Measurements from ENCODE around the gene EN2.

The EN2 gene

DNA sequence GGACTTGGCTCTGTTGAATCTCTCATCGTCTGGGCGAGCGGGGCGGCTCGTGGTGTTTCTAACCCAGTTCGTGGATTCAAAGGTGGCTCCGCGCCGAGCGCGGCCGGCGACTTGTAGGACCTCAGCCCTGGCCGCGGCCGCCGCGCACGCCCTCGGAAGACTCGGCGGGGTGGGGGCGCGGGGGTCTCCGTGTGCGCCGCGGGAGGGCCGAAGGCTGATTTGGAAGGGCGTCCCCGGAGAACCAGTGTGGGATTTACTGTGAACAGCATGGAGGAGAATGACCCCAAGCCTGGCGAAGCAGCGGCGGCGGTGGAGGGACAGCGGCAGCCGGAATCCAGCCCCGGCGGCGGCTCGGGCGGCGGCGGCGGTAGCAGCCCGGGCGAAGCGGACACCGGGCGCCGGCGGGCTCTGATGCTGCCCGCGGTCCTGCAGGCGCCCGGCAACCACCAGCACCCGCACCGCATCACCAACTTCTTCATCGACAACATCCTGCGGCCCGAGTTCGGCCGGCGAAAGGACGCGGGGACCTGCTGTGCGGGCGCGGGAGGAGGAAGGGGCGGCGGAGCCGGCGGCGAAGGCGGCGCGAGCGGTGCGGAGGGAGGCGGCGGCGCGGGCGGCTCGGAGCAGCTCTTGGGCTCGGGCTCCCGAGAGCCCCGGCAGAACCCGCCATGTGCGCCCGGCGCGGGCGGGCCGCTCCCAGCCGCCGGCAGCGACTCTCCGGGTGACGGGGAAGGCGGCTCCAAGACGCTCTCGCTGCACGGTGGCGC is at the start of gene EN2:
EN2 (plus strand) TSS at position 19 of the 767 bp plus-strand sequence; CDS start at position 268, 249 bp downstream.
- no peak for DNase-seq

- no peak for DNase-seq
These were observed 49.0 kb upstream of the EN2 start for GRCh38 chr7:155408651-155409586.

DNA sequence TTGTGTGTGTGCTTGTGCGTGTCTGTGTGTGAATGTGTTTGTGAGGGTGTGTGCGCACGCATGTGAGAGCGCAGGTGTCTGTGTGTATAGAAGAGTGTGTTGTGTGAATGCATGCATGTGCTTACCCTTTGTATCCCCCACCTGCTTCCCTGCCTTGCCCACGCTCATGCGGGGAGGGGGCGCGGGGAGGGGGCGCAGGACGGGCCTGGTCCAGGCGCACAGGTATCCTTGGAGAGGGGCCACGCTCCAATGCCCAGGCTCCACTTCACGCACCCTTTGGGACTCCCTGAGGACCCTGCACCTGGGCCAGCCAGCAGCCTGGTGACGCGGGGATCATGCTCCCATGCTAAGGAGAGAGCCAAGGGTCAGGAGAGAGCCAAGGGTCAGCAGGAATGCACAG is 47.9 kb upstream of the EN2 start:
- no peak for DNase-seq

DNA sequence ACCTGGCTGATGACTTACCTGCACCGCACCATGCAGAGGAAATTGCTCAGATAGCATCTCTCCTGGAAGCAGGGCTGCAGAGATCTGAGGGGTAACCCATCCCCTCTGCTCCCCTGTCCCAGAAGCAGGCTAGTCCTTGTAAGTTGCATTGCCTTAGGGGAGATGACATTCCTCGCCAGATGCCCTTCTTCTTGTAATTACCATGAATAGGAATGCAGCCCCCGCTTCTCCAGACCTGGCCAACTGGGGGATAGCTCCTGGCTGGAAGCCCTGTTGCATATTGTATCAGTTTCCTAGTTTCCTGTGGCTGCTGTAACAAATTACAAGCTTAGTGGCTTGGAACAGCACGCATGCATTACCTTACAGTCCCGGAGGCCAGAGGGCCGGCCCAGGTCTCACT is 47.5 kb upstream of the EN2 start:
- no peak for DNase-seq

DNA sequence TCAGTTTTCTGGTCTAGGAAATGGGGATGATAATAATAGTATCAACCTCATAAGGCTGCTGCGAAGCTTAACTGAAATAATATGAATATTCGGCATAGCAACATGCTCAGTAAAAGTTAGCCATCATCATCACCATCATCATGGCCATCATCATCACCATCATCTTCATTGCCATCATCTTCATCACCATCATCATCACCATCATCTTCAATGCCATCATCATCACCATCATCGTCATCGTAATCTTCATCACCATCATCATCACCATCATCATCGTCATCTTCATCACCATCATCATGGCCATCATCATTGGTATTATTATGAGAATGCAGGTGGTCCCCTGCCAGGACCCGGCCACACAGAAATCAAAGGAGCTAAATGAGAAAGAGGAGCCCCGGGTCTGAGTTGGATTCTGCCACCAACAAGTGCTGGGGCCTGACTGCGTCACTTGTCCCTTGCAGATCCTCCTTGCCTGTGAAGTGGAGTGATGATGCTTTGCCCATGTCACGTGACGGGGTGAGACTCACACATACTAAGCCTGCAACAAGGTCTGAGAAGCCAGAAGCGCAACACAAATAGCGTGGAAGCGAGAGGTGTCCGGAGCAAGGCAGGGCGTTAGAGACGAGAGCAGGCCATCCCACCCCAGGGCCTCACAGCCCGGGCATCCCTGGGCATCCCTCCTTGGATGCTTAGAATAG is 46.1 kb upstream of the EN2 start:
- no peak for DNase-seq

GRCh38 chr7:155412416-155413253 is 45.3 kb upstream of the EN2 start:
- peak; percentile 30 for DNase-seq

DNA sequence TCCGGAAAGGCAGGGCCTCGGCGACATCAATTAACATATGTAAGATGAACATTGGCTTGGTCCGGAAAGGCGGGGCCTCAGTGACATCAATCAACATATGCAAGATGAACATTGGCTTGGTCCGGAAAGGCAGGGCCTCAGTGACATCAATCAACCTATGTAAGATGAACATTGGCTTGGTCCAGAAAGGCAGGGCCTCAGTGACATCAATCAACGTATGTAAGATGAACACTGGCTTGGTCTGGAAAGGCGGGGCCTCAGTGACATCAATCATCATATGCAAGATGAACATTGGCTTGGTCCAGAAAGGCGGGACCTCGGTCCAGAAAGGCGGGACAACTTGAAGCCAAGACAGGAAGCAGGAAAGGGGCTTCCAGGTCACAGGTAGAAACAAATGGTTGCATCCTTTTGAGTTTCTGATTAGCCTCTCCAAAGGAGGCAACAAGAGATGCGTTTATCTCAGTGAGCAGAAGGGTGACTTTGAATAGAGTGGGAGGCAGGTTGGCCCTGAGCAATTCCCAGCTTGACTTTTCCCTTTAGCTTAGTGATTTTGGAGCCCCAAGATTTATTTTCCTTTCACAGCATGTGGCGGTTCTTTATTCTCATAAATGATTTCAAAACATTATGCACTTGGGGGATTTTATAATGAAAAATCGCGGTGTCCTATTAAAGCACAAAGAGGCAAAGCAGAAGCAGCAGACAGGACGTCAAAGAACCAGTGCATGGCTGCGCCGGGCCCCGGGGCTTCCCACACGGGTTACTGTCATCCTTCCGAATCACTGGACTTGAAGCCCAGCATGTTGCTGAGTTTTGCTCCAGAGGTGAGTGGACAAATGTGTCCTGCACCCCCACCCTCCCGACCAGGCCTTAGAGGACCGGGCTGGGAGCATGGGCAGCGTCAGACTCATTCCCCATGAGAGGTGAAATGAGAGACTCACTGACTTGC is 43.1 kb upstream of the EN2 start:
- DNase-seq = no peak

DNA sequence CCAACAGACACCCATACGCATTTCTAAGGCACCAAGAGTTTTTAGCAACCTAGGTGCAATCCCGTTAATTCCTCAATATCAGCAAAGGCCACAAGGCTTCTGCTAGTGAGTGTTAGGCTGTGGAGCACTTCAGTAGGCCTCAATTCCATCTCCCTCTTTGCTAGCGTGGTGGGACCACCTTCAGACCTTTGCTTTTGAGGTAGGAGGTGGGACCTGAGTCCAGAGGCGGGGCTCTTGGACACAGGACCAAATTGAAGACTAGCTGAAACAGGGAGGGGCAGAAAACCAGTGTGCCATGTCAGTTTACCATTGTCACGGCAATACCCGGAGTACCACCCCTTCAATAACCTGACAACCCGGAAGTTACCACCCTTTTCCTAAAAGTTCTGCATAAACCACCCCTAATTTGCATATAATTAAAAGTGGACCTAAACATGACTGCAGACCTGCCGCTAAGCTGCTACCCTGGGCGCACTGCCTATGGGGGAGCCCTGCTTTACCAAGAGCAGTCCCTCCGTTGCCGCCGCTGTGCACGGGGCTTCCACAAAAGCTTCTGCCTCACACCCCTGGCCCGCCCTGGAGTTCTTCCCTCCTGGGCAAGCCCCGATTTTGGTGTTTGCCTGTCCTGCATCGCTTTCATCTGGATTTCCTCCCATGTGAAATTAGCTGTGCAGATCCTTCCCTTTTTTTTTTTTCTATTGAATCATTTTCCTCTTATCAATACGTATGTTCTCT is 41.1 kb upstream of the EN2 start:
- DNase-seq = no peak

GRCh38 chr7:155418304-155418703 is 39.6 kb upstream of the EN2 start:
- no peak for DNase-seq

DNA sequence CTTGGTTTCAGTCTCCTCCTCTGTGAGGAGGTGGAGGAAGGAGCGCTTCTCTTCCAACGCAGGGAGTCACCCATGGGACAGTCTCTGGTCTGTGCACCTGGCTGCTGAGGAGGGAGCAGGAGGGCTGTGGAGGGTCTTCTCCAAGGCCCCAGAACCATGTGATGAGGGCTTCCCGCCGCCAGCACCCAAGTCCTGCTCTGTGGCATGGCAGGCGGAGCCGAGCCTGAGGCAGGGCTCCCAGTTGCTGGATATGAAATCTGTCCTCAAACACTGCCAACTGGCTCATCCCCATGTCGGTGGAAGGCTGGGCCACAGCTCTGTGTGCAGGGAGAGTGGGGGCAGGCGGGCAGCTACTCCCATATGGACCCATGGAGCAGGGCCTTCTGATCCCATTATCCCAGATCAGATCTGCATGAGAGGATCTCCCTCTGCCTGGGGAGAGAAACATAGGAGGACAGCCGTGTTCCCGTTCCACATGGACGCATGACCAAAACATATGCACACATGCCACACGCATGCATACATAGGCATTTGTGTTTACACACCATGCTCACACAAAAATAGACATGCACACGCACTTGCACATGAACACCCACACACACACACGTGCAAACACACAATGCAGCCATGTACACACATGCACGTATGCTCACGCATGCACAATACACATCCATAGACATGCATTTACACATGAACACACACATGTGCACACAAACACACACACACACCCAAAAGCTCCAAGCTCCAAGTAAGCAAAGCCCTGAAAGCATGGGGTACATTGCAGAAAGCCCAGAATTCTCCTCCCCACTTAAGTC is 38.8 kb upstream of the EN2 start:
- no peak for DNase-seq

GRCh38 chr7:155420116-155420515 is 37.8 kb upstream of the EN2 start:
- no peak for DNase-seq

- DNase-seq = no peak
These were observed 35.8 kb upstream of the EN2 start for GRCh38 chr7:155422151-155422550.

DNA sequence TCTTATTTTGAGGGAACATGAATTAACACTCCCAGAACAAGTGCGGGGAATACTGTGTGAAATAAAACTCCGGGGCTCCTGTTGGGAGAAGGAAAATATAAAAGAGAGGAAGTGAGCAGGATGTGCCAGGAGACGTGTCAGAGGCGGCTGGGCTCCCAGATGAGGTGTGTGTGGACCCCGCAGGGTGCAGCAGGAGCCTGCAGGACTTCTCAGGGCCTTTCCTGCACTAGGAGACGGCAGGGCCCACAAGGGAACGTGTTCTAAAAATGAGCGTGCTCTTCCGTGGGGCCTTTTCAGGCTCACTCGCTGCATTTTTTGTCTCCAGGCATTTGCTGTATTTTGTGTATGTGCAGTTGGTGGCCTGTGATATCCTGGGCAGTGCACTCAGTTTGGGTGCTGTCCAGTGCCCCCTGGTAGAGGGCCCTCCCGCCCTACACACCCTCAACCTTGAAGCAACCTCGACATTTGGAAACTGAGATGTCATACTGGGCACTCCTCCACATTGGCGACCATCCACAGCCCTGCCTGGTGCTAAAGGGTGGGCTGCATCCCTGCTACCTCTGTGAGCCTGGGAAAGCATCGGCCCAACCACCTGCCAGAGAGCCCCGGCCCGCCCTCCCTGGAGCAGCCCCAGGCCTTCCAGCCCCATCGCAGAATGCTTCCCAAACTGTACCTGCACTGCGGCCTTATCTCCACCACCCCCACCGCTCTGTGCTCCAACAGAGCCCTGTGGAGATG is 35.2 kb upstream of the EN2 start:
- DNase-seq = no peak

DNA sequence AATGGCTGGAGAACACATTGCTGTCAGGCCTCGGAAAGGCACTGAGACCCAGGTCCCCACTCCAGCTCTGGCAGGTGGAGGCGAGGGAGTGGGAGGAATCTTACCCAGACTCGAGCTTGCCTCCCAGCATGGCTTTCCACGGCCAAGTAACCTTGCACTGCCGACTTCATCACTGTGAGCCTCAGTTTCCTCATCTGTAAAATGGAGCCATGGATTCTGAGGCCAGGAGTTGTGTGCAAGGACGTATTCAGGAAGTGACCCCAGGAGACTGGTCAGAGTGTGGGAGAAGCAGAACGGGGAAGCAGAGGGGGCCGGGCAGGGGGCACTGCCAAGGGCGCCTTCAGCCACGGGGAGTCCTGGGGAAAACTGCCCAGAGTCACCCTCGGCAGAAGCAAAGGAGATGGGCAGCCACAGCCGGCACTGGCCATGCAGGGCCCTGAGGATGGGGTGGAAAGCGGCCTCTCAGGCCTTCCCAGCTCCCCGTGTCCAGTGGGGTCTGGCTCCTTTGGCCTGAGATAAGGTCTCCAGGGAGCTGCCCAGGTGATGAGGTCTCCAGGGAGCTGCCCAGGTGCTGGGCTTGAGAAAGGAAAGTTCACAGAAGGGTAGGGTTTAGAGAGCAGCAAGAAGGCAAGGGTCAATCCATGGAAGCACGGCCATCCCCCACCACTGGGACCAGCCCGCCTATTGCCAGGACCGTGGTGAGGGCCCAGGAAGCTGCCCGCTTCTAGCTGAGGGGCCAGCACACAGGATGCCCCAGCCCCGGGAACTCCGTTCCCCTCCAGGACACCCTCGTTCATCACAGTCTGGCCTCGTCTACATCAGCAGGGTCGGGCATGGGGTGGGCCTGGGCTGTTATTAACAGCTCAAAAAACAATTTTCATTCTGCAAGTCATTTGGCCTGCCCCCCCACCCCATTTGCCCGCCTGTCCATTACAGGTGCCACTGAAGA is 34.3 kb upstream of the EN2 start:
- no peak for DNase-seq

DNA sequence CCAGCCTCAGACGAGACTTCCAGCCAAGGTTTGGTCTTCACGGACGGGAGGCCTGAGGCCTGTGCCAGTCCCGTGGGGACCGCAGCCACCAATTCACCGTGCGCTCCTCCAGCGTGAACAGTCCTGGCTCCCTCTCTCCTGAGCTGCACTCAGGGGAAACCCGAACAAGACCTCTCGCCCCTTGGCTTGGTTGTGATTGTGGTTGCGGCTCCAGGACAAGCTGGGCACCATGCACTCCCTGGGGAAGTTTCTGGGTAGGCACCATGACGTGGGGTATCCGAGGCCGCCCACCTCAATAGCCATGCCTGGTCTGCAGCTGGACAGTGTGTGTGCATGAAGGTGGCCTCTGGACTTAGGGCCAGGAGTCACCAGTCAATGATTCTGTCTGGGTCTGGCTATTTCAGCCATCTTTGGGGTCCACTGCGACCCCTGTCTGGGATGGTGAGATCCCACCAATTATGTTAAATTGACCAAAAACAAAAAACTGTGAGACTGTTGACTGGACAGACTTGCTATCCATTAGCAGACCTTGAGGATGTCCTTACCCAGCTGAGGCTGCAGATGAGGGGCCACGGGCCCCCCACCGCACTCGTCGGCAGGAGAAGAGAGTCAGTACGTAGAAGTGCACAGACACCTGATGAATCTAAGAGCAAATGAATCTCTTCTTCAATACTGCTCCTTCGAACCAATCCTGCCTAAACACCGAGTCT is 33.5 kb upstream of the EN2 start:
- DNase-seq = no peak

DNA sequence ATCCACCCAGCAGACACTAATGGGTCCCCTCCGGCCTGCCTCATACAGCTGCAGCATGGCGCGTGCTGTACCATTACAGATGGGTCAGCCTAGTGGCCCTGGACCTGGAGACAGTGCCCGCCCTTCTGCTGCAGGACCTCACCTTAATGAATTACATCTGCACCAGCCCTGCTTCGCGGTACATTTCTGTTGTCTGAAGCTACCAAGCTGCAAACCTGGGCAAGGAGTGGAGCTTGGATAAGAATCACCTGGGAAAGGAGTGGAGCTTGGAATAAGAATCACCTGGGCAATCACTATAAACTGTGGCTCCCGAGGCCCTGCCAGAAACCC is 33.0 kb upstream of the EN2 start:
- DNase-seq = no peak

DNA sequence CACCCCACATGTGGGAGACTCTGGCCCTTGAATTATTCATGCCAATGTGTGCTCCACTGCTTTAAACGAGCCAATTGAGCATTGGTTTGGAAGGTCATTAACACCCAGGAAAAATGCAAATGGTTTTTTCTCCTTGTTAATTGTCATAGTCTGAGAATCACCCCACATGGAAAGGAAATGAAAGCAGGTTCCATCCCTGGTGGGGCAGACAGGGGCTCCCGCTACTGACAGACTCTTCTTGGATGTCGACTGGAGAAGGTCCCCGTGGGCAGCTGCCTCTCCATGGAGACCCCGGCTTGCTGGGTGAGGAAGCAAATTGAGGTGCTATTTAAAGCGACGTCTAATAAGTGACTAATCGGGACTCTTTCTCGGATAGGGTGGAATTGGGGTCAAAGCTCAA is 32.0 kb upstream of the EN2 start:
- no peak for DNase-seq
